ENCODE results near the gene CHPF.

DNA sequence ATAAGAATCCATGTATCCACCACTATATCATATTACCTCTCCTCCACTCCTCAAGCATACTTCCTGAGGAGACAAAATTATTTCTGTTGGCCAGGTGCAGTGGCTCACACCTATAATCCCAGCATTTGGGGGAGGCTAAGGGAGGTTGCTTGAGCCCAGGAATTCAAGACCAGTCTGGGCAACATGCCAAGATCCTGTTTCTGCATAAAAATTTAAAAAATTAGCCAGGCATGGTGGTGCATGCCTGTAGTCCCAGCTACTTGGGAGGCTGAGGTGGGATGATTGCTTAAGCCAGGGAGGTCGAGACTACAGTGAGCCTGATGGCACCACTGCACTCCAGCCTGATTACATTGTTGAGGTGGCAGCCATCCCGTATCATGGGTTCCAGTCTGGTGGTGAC, 37.7 kb upstream of the CHPF start:
- TF ChIP-seq, protein P1, sequence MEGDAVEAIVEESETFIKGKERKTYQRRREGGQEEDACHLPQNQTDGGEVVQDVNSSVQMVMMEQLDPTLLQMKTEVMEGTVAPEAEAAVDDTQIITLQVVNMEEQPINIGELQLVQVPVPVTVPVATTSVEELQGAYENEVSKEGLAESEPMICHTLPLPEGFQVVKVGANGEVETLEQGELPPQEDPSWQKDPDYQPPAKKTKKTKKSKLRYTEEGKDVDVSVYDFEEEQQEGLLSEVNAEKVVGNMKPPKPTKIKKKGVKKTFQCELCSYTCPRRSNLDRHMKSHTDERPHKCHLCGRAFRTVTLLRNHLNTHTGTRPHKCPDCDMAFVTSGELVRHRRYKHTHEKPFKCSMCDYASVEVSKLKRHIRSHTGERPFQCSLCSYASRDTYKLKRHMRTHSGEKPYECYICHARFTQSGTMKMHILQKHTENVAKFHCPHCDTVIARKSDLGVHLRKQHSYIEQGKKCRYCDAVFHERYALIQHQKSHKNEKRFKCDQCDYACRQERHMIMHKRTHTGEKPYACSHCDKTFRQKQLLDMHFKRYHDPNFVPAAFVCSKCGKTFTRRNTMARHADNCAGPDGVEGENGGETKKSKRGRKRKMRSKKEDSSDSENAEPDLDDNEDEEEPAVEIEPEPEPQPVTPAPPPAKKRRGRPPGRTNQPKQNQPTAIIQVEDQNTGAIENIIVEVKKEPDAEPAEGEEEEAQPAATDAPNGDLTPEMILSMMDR (IDR thresholded peaks at IDR 0.05), result no peak
- no peak for TF ChIP-seq POLR2AphosphoS5 (IDR thresholded peaks at IDR 0.05)
